T-cell (primary cell): ENCODE data around the gene ST6GALNAC6. TPM values are rescaled to one million over a fixed set of nuclear protein-coding genes. Genes with fewer than 3 reads are reported as not detected.

Experiments used
- ATAC-seq, 4 experiments: fragments of 200-7000 bp in 3 of 4; fragments of 150-1000 bp in 1 of 4; cut with Tn5 transposase; replicated peaks in 1 of 4; 1 replicate in 3 of 4; 2 replicates in 1 of 4; pipeline ENCODE4 v1.10.0; 2021; ENCODE audit warnings: moderate library complexity in 3 of 4, mild to moderate bottlenecking in 2 of 4, moderate number of reproducible peaks in 1 of 4
- CTCF ChIA-PET, 2 donors: fragments of 300-600 bp; sonication (Branson Sonifier 250); formaldehyde crosslinking; loops; one replicate each; lab custom pipeline; 2022; ENCODE audit warnings: antibody characterized with exemption in 2 of 2; lab: Charles Lee
- POLR2A ChIA-PET, 2 donors: fragments of 300-600 bp; sonication (Branson Sonifier 250); formaldehyde crosslinking; loops; one replicate each; lab custom pipeline; 2022; ENCODE audit warnings: antibody characterized with exemption in 2 of 2; lab: Charles Lee
- DNase-seq, 35 experiments: peaks; one replicate each; pipeline versions ENCODE4 v3.0.0 to v3.0.0-alpha.2; 2013 to 2023
- H3K27ac ChIP-seq: one replicate; pipeline ENCODE4 v1.5.1; 2013; ENCODE audit warnings: low read length
- H3K27me3 ChIP-seq, 2 experiments: replicated peaks in 1 of 2; 1 replicate in 1 of 2; 2 replicates in 1 of 2; pipeline versions ENCODE4 v1.6.1 to v1.7.0; 2013; ENCODE audit warnings: low read length in 1 of 2, mixed read lengths in 1 of 2; ENCODE audit not compliant: control insufficient read depth in 2 of 2, insufficient read depth in 2 of 2; ENCODE audit errors: extremely low read depth in 1 of 2
- H3K36me3 ChIP-seq, 2 donors: 1 replicate in 1 of 2; 2 replicates in 1 of 2; pipeline versions ENCODE4 v1.6.1 to v1.7.0; 2013; ENCODE audit warnings: low read length in 1 of 2; ENCODE audit not compliant: control insufficient read depth in 2 of 2, insufficient read depth in 1 of 2; ENCODE audit errors: extremely low read depth in 1 of 2
- H3K4me1 ChIP-seq, 2 experiments: 1 replicate in 1 of 2; 2 replicates in 1 of 2; pipeline versions ENCODE4 v1.6.1 to v1.7.0; 2013; ENCODE audit warnings: low read length in 2 of 2, mixed read lengths in 1 of 2; ENCODE audit not compliant: insufficient read depth in 2 of 2, control insufficient read depth in 1 of 2; ENCODE audit errors: extremely low read depth in 1 of 2
- H3K4me3 ChIP-seq, 2 donors: 1 replicate in 1 of 2; 2 replicates in 1 of 2; pipeline versions ENCODE4 v1.5.1 to v1.7.0; 2013; ENCODE audit warnings: mild to moderate bottlenecking in 2 of 2, low read length in 1 of 2, moderate library complexity in 1 of 2; ENCODE audit not compliant: control insufficient read depth in 1 of 2; ENCODE audit errors: extremely low read depth in 1 of 2
- H3K9me3 ChIP-seq: 2 replicates; pipeline ENCODE4 v1.7.0; 2013
- H3K27ac Mint-ChIP-seq, 2 donors: one replicate each; pipeline ENCODE4 v1.8.0; 2020 to 2021; ENCODE audit warnings: mild to moderate bottlenecking in 2 of 2, mixed read lengths in 2 of 2
- H3K27me3 Mint-ChIP-seq, 2 donors: one replicate each; pipeline ENCODE4 v1.8.0; 2021 to 2022; ENCODE audit warnings: mixed read lengths in 2 of 2
- H3K36me3 Mint-ChIP-seq: one replicate; pipeline ENCODE4 v1.8.0; 2021; ENCODE audit warnings: mixed read lengths
- H3K4me1 Mint-ChIP-seq, 3 donors: one replicate each; pipeline ENCODE4 v1.8.0; 2020 to 2022; ENCODE audit warnings: mixed read lengths in 3 of 3, mild to moderate bottlenecking in 1 of 3
- H3K4me3 Mint-ChIP-seq, 3 donors: one replicate each; pipeline ENCODE4 v1.8.0; 2020 to 2022; ENCODE audit warnings: mild to moderate bottlenecking in 3 of 3, mixed read lengths in 3 of 3, moderate library complexity in 3 of 3
- H3K9me3 Mint-ChIP-seq, 3 donors: one replicate each; pipeline ENCODE4 v1.8.0; 2020 to 2022; ENCODE audit warnings: mixed read lengths in 3 of 3
- WGBS: methylation state at CpG from one replicate; pipeline ENCODE4 v1.1.5; 2013; ENCODE audit warnings: missing lambda C conversion rate; ENCODE audit not compliant: insufficient coverage; 5-methylcytosine and 5-hydroxymethylcytosine counted together
- total RNA-seq, 35 experiments: library from RNA in 6 of 35; stranded (reverse) in 6 of 35; fragments of 120-200 nt in 1 of 35; gene quantifications; one replicate each; pipeline versions ENCODE4 v1.2.1 to v1.2.4 and lab custom pipeline; 2013 to 2026

Gene ST6GALNAC6
- total RNA-seq, 5 donors from 2014 or later (not counting 1 experiment from before 2014, with no cell fraction given): 73.0 to 123 (median 86.3) TPM

GRCh38 chr9:127944586-127945218 is 45.3 kb upstream of the ST6GALNAC6 start:
- H3K27ac Mint-ChIP-seq: peak overlapping the region; percentile 19 to 55
- H3K9me3 ChIP-seq: no peaks in the 10 kb centered on the region
- peaks cover 7 to 72% of the 10 kb centered on the region in 2 experiments for H3K4me1 ChIP-seq
- H3K4me1 Mint-ChIP-seq: peaks cover 49 to 52% (median 52%) of the 10 kb centered on the region in 3 donors
- no peaks in the 10 kb centered on the region for H3K27me3 ChIP-seq
- ChIA-PET POLR2A (no interaction called here), CTCF (interaction anchor here (0.5 to 3.3 kb wide), 7 partner anchors 9 to 122 kb away, joined by 3 to 29 read pairs (median 5); partner anchors contain the start of gene NAIF1 (in 1 of the 2))
- no peak for DNase-seq
- ATAC-seq: no peak
- no peaks in the 10 kb centered on the region for H3K9me3 Mint-ChIP-seq
- H3K27me3 Mint-ChIP-seq: no peaks in the 10 kb centered on the region
- 93% methylated on average over 33 of the region's 38 CpGs for WGBS
- no peak overlapping the region for H3K27ac ChIP-seq
- H3K4me3 ChIP-seq: no peak overlapping the region
- peaks cover 54% of the 10 kb centered on the region for H3K36me3 Mint-ChIP-seq
- peaks cover 27 to 94% of the 10 kb centered on the region in 2 donors for H3K36me3 ChIP-seq
- H3K4me3 Mint-ChIP-seq: peak overlapping the region in 1 of 3 donors; percentile 8

GRCh38 chr9:127943731-127944144 is 44.3 kb upstream of the ST6GALNAC6 start:
- H3K27ac ChIP-seq: peak overlapping the region; percentile 16
- Mint-ChIP-seq H3K27ac (peak overlapping the region; percentile 74 to 78), H3K36me3 (peaks cover 52% of the 10 kb centered on the region)

GRCh38 chr9:127943011-127943662 is 43.7 kb upstream of the ST6GALNAC6 start:
- Histone ChIP-seq H3K36me3 (peaks cover 23 to 84% of the 10 kb centered on the region in 2 donors), H3K9me3 (no peaks in the 10 kb centered on the region), H3K27ac (peak overlapping the region; percentile 2), H3K4me3 (no peak overlapping the region), H3K4me1 (peaks cover 0 to 62% of the 10 kb centered on the region in 2 experiments), H3K27me3 (no peaks in the 10 kb centered on the region)
- 79% methylated on average over 10 of the region's 14 CpGs for WGBS
- POLR2A ChIA-PET: interaction anchor here in 1 of 2 donors (0.6 kb wide), 1 partner anchor 148 kb away, joined by 4 read pairs; no protein-coding TSS in a partner anchor
- Mint-ChIP-seq H3K4me1 (peaks cover 43 to 52% (median 51%) of the 10 kb centered on the region in 3 donors), H3K36me3 (peaks cover 46% of the 10 kb centered on the region), H3K9me3 (no peaks in the 10 kb centered on the region), H3K27me3 (no peaks in the 10 kb centered on the region), H3K4me3 (no peak overlapping the region), H3K27ac (peak overlapping the region; percentile 56 to 83)
- ATAC-seq (peak; percentile 1 to 9 (median 2)), DNase-seq (no peak)
- CTCF ChIA-PET: interaction anchor here (0.6 to 3.3 kb wide), 12 partner anchors 11 to 144 kb away, joined by 3 to 29 read pairs (median 4); partner anchors contain the start of gene NAIF1 (in 1 of the 2)

More at GRCh38 chr9:127943731-127944144, 44.3 kb upstream of the ST6GALNAC6 start:
- POLR2A ChIA-PET: interaction anchor here (0.6 kb wide), 2 partner anchors 148 to 163 kb away, joined by 3 to 4 read pairs; no protein-coding TSS in a partner anchor
- DNase-seq (peak; percentile 47 to 86 (median 67)), ATAC-seq (peak; percentile 69 to 77 (median 69))
- H3K4me1 ChIP-seq: peaks cover 2 to 62% of the 10 kb centered on the region in 2 experiments
- CTCF ChIA-PET: interaction anchor here (0.7 to 3.3 kb wide), 10 partner anchors 10 to 135 kb away, joined by 3 to 29 read pairs (median 6); partner anchors contain the start of gene NAIF1 (in 1 of the 2)
- H3K27me3 Mint-ChIP-seq: no peaks in the 10 kb centered on the region
- peaks cover 44 to 52% (median 50%) of the 10 kb centered on the region in 3 donors for H3K4me1 Mint-ChIP-seq
- no peaks in the 10 kb centered on the region for H3K27me3 ChIP-seq
- H3K4me3 ChIP-seq: no peak overlapping the region
- H3K9me3 Mint-ChIP-seq: no peaks in the 10 kb centered on the region
- no peaks in the 10 kb centered on the region for H3K9me3 ChIP-seq
- WGBS: 38% methylated on average over 10 of the region's 13 CpGs
- peaks cover 26 to 90% of the 10 kb centered on the region in 2 donors for H3K36me3 ChIP-seq
- peak overlapping the region in 1 of 3 donors; percentile 3 for H3K4me3 Mint-ChIP-seq

- Histone ChIP-seq H3K9me3 (no peaks in the 10 kb centered on the region), H3K4me1 (peaks cover 0 to 60% of the 10 kb centered on the region in 2 experiments), H3K27me3 (no peaks in the 10 kb centered on the region), H3K36me3 (peaks cover 18 to 77% of the 10 kb centered on the region in 2 donors), H3K27ac (no peak overlapping the region), H3K4me3 (no peak overlapping the region)
- Mint-ChIP-seq H3K9me3 (no peaks in the 10 kb centered on the region), H3K4me3 (no peak overlapping the region), H3K27ac (peak overlapping the region; percentile 71 to 83), H3K27me3 (peaks cover 0 to 3% of the 10 kb centered on the region in 2 donors), H3K36me3 (peaks cover 43% of the 10 kb centered on the region), H3K4me1 (peaks cover 44 to 51% (median 50%) of the 10 kb centered on the region in 3 donors)
- POLR2A ChIA-PET: no interaction called here
- 70% methylated on average over 16 of the region's 18 CpGs for WGBS
- peak in 3 of 4 experiments; percentile 18 to 32 (median 22) for ATAC-seq
- CTCF ChIA-PET: interaction anchor here (0.6 to 3.3 kb wide), 9 partner anchors 12 to 145 kb away, joined by 3 to 29 read pairs (median 4); no protein-coding TSS in a partner anchor
- peak in 13 of 35 experiments; percentile 33 to 71 (median 42) for DNase-seq
These were observed 43.0 kb upstream of the ST6GALNAC6 start for GRCh38 chr9:127942216-127943010.

GRCh38 chr9:127941961-127942215 is 42.5 kb upstream of the ST6GALNAC6 start:
- Histone ChIP-seq H3K36me3 (peaks cover 18 to 74% of the 10 kb centered on the region in 2 donors), H3K27ac (no peak overlapping the region), H3K9me3 (no peaks in the 10 kb centered on the region), H3K4me3 (no peak overlapping the region), H3K4me1 (peaks cover 1 to 63% of the 10 kb centered on the region in 2 experiments), H3K27me3 (no peaks in the 10 kb centered on the region)
- peaks cover 0 to 3% of the 10 kb centered on the region in 2 donors for H3K27me3 Mint-ChIP-seq
- no peak for ATAC-seq
- POLR2A ChIA-PET: no interaction called here
- DNase-seq: no peak
- 89% methylated on average over 3 of the region's 3 CpGs for whole genome bisulfite sequencing
- CTCF ChIA-PET: interaction anchor here (2.7 to 3.3 kb wide), 3 partner anchors 12 to 93 kb away, joined by 11 to 29 read pairs (median 15); no protein-coding TSS in a partner anchor
- H3K27ac Mint-ChIP-seq: peak overlapping the region in 1 of 2 donors; percentile 71
- no peaks in the 10 kb centered on the region for H3K9me3 Mint-ChIP-seq
- peaks cover 37% of the 10 kb centered on the region for H3K36me3 Mint-ChIP-seq
- peaks cover 44 to 52% (median 51%) of the 10 kb centered on the region in 3 donors for H3K4me1 Mint-ChIP-seq
- H3K4me3 Mint-ChIP-seq: no peak overlapping the region
